SK-N-MC (cell line): ENCODE measurements around the gene ATXN2.

Experiments used
- EZH2 ChIP-seq: fragments of 200-600 bp; sonication (generic); IDR thresholded peaks from one replicate; pipeline ENCODE4 v1.6.1; 2017; ENCODE audit warnings: antibody characterized with exemption
- POLR2AphosphoS5 ChIP-seq: IDR thresholded peaks from 2 replicates; pipeline ENCODE4 v1.6.1; 2012; ENCODE audit warnings: mild to moderate bottlenecking, low read depth, low read length, borderline replicate concordance

DNA sequence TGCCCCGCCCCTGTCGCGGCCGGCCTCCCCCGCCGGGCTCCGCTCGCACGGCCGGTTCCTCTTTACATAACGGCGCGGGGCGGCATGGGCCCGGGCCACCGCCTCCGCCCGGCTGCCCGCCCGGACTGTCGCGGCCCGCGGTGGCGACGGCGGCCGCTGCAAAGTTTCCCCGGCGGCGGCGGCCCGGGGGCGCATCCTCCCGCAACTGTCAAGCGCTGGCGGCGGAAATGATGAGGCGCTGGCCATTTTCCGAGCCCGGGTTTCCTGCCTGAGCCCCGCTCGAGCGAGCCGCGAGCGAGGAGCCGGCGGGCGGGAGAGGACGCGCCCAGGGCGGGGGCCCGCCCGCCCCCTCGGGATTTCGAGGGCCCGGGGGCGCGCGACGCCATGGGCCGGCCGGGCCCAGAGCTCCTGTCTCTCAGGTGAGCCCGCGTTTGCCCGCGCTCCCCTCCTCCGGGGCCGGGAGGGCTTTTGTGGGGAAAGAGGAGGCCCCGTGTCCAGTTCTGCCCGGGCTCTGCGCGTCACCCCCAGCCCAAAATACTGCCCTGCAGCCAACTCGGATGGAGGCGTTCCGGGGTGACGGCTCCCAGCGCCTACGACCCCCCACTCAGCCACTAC, 193.1 kb downstream of the ATXN2 start, which contains the start of gene SH2B3:
- TF ChIP-seq EZH2 = no peak
- TF ChIP-seq POLR2AphosphoS5 = no peak
